NCI-H1417 (cell line): ENCODE data around the gene GP9.

Experiments
- DNase-seq, 3 experiments: peaks; one replicate each; lab custom pipeline; 2025; lab: John Stamatoyannopoulos, UW

GP9 gene

DNA sequence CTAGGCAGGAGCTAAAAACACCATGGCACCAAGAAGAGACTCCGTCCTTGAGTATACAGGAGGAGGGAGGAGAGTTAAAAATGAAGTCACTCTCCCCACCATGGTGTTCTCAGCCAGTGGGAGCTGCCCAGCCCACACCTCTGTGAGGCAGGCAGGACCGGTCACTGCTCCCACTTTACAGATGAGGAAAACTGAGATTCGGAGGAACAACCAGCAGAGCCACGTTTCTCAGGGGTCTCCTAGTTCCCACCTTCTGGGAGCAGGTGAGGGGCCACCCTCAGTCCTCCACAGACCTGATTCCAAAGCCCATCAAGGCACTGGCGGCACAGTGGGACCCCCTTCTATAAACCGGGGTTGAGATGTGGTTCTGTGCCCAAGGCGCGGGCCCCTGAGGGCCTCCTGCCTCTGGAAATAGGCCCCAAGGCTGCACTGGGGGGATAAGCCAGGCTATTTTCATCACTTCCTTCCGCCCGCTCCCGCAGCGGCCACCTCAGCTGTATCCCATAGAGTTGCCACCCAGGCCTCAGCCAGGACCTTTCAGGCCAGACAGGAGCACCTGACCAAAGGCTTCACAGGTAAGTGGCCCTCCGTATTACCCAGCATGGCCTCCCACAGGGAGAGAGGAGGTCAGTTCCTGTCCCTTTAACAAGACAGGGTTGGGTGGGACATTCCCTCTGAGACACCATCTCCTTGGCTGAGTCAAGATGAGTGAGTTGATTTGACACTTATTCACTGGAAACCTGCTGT lies at the start of gene GP9:
Gene GP9, plus strand, starts transcription at position 504 of the 747 bp plus-strand sequence. CDS start 961 bp downstream, outside the sequence.
- no peak for DNase-seq

DNA sequence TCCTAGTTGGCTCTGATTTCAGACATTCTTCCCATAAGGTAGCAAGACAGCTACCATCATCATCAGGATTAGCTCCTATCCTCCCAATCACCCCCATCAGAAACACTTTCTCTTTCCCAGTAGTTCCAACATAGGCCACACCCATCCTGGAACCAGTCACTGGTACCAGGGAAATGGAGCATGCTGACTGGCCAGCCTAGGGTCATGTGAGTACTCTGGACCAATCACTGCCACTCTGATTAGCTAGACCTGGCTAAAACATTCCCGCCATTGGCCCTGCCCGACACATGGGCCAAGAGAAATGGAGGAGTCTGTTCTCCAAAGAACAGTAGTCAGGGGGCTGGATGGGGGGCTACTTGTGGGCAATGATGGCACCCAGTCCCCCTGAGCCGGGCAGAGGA lies 47.1 kb upstream of the GP9 start:
- no peak for DNase-seq

DNA sequence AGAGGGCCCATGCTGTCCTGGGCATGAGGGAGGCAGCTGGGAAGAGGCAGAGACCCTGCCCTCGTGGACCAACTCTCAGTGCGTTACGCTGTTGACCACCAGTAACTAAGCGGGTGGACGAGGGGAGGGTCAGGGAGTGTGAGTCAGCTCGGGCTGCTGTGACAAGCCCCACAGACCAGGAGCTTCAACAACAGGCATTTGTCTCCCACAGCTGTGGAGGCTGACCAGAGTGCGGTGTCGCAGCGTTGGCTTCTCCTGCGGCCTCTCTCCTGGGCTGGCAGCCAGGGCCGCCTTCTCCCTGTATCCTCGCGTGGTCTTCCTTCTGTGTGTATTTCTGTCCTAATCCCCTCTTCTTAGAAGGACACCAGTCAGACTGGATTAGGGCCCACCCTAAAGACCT lies 46.4 kb upstream of the GP9 start:
- no peak for DNase-seq

DNA sequence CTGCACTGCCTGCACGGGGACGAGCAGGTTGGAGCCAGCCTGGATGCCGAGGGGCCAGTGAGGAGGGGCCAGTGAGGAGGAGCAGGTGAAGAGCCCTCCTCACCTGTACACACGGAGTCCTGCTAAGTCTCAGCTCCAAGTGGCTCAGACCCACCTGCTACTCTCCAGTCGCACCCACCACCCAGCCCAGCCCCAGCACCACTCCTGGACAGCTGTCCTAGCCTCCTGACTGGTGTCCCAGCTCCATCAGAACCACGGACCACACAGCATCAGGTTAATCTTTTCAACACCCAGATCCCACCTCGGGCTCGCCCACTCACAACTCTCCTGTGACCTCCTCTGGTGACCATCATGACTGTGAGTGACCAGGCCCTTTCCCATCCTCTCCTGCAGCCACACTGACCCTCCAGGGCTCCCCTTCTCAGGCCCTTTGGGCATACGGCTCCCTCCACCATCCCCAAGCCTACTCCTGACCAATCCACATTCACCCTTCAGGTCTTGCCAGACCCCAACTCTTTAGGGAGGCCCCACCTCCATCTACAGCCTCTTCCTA lies 45.7 kb upstream of the GP9 start:
- DNase-seq: no peak

DNA sequence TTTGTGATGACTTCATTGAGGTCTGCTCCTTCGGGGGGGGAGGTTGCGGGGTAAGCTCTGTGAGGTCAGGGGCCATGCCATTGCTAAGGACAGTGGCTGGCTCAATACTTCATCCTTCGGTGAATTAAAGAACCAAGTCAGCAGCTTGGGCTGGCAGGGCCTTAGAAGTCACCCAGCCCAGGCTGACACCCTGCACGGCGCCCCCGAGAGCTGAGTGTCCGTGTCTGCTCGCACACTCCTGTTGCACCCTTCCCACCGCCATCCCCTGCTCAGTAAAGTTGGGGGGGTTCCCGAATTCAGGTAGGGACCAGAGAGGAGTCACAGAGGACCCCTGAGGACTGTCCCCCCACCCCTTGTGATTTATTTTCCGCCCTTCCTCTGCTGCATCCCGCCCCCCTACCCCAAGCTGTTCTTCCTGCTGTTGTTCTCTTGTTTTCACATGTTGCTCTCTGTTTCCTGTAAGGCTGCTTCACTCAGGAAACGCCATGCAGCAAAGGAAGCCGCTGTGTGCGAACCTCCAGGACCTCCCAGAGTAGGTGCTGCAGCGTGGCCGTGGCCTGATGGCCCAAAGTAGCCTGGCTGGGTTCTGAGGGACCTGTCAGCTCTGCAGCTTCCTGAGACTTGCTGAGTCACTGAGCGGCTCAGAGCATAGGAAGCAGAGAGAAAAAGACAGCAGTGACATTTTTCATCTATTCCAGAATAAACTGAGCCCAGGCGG lies 45.0 kb upstream of the GP9 start:
- DNase-seq: no peak

DNA sequence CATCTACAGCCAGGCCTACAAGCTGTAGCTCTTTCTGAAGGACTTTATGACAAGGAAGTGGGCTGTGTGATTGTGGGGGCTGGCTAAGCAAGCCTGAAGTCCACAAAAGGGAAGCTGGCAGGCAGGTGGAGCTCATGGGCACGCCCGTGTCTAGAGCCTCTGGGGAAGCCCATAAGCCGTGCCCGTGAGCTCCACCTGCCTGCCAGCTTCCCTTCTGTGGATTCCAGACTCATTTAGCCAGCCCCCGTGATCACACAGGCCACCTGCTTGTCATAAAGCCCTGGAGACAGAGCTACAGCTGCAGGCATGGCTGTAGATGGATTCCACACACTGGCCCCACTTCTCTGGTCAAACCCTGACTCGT lies 44.2 kb upstream of the GP9 start:
- DNase-seq: peak; percentile 78 to 91 (median 81)

DNA sequence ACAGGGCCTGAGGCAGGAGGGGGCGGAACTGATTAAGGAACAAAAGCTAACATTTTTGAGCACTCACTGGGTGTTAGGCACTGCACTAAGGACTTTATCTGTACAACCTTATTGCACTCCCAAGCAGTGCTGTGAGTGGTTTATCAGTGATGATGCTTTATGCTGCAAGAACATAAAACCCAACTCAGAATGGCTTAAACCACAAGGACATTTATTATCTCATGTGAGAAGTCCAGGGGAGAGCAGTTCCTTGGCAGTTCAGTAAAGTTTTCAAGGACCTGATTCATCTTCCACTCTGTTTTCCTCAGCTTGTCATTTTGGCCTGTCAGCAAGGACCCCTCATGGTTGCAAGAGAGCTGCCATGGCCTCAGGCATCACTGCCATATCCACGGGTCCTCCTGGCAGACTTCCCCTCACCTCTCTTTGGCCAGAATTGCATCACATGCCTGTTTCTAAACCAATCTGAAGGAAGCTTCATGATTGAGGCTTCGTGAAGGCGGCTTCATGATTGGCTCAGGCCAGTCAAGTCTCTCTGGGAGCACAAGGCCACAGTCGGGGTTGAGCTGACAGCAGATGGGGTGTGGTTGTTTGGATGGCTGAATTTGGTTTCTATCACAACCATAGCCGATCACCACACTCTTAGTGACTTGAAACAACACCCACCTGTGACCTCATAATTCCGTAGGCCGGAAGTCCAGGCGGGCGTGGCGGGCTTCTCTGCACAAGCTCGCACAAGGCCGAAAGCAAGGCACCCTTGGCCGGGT lies 43.7 kb upstream of the GP9 start:
- no peak for DNase-seq

DNA sequence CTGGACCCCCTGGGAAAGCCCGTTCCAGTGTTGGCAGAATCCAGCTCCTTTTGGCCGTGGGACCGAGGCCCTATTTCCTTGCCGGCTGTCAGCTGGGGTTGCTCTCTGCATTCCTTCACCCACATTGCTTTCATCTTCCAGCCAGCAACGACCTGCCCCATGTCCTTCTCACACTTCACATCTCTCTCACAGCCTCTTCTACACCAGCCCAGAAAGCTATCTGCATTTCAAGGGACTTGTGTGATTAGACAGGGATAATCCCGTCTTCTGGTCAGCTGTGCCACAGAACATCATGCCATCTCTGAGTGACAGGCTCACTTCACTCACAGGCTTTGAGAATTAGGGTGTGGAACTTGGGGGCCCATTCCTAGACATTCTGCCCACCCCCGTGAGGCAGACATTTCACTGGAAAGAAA lies 43.1 kb upstream of the GP9 start:
- no peak for DNase-seq

DNA sequence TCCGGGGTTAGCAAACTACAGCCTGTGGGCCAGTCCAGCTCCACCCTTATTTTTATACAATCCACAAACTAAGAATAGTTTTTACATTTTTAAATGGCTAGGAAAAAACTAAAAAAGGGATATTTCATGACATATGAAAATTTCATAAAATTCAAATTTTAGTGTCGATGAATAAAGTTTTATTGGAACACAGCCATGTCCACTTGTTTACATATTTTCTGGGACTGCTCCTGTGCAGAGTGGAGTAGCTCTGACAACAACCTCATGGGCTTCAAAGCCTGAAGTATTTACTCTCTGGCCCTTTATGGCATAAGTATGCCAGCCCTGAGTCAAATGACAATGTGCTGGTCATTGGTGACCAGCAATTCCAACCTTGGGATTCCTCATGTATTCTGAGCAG lies 42.3 kb upstream of the GP9 start:
- no peak for DNase-seq

DNA sequence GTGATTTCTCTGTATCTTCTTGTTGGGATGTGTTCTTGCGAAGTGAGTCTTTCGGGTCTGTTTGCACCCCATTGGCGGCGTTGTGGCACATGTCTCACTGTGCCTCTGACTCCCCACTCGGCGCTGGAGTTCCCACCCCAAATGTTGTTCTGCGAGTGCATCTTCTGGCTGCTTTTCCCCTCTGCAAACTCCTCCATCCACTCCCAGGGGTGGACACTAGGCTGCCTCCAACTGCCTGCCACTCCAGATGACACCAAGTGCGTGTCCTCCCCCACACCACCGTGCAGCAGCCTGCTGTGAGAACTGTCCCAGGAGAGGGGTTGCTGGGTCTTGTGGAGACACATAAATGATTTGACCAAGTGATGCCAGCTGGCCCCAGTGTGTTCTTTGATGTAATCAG lies 41.8 kb upstream of the GP9 start:
- no peak for DNase-seq

DNA sequence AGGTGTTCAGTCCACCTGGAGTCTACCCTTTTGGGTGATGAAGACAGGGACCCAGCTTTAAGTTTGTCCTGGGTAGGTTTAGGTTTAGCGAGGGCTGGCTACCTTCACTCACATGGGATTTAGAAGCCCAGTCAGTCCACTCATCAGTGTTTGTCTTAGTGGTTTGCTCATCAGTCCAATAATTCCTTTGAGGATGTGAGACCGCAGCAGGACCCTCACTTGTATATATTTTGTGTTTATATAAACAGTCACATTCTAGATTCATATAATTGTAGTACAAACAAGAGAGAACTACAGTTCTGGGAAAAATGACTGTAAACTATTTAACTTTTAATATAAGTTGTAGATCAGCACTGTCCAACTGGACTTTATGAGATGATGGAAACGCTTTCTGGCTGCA lies 41.3 kb upstream of the GP9 start:
- no peak for DNase-seq

DNA sequence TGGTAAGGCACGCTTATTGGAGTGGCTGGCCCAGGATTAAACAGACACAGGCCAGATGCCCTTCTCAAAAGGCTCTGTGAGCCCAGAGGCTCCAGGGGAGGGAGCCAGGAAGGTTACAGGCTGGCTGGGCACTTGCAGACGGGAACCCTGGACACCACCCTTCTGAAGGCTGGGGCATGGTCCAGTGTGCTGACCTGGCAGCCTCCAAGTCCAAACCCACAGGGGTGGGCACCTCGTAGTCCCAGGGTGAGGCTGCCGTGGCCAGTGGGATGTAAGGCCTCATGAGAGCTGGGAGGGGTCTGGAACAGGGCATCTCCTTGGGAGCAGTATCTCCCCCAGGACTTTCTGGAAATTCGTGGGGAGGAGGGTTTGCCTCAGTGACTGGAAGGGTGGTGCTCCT lies 39.9 kb upstream of the GP9 start:
- DNase-seq: no peak

DNA sequence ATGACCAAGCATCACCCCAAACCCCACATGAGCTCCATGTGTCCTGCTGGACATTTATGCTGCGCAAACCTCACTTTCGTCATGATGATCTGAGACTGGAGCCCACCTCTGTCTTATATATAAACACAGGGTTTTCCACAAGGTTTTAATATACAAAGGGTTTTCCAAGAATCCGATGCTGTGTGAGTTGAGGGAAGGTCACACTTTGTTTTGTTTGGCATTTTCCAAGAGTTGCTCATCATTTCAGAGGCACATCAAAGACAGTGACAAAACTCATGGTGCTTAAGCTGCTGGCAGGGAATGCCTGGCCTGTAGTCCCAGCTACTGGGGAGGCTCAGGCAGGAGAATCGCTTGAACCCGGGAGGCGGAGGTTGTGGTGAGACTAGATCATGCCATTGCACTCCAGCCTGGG lies 39.4 kb upstream of the GP9 start:
- DNase-seq: no peak

DNA sequence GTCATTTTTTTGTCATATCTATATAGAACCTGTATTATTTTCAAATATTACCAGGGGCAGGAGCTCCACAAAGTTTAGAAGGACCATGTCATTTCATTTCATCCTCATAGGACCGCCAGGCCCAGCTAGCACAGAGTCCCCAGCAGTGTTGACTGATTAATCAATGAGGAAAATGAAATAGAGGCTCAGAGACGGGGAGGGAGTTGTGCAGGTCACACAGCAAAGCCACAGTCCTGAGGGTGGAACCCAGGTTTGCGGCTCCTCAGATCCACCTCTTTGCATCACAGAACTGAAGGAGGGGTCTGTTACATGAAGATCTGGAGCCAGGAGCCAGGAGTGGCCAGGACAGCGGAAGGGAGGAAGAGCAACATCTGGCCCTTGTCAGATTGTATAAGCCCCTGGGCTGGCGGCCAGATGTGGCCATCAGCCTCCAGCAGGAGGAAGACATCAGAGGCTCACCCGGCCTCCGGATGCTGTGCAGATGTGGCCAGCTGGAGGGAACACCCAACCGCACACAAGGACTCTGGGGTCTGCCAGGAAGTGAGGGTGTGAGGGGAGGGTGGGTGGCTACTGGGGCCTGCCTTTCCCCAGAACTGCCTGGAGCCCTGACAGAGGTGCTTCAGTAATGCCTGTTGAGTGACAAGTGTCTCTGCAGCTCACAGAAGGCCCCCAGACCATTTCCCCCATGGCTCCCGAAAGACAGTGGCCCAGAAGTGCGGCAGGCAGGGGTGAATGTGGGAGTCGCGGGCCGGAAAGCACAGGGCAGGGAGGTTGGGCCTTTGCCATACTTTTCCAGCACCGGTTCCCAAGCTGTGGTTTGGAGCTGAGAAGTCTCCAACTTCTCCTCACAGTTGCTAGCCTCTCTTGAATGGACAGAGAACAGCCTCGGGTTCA lies 38.2 kb upstream of the GP9 start:
- no peak for DNase-seq

DNA sequence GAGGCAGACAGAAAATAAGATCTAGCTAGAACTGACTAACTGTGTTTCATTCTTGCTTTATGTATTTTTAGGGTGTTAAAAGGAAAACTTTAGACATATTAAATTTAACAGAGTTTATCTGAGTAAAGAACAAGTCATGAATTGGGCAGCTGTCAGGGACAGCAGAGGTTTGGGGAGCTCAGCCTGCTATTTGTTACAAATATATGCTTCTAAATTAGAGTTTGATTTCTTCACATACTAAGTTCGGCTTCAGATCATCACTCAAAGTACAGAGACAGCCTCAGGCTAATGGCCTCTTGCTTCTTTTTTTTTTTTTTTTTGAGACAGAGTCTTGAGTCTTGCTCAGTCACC lies 37.6 kb upstream of the GP9 start:
- no peak for DNase-seq

DNA sequence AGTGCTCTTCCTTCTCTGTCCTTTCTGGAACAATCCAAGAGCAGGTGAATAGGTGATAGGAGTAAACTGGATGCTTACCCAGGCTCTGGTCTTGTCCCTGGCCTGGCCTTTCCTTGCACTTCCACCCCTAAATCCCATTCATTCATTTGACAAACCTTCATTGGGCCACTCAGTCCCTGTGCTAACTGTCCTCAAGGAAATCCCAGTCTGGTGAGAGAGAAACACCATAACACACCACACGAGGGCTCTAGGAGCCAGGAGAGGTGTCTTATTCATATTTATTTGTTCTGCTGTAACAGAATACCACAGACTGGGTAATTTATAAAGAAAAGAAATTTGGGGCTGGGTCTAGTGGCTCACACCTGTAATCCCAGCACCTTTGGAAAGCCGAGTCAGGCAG lies 36.7 kb upstream of the GP9 start:
- no peak for DNase-seq

DNA sequence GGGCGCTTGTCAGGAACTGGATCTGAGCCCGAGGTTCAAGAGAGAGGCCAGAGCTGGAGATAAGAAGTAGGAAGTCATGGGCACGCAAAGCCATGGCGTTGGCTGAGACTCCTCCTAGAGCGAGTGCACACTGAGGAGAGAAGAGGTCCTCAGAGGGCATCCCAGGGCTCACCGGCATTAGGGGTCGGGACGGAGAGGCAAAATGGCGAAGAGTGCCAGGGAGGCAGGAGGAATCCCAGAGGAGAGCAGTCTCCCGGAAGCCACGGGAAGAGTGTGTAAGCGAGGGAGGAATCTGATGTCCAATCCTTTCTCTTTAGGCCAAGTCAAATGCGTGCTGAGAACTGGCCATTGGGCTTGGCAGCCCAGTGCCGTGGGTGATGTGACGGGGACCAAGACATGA lies 35.5 kb upstream of the GP9 start:
- DNase-seq: no peak

DNA sequence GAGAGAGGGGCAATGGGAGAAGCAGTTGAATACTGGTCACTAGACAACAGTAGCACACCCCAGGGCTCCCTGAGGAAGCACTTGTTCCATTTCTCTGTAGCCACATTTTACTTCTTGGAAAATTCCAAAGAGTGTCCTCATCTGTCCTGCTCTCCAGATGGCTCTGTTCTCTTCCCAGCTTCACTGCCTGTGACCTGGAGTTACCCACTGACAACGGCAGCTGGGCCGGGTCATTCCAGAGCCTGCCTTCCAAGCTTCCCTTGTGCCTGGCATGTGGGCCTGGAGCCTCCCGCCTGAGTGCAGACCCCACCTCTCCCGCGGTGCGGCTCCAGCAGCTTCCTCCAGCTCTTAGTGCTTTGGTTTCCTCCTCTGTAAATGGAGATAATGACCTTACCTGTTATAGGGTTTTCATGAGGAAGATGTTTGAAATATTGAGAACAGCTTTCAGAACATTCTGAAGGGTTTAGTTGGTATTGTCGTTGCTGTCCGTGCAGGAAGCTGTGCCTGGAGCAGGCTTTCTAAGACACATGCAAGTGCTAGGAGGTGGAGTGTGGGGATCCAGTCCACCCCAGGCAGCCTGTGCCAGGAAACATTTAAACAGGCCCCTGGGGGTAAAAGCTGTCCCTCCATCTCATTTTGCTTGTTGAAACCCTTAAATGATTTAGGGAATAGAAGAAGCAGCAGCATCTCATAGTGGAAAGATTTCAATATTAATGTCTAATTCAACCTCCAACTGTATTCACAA lies 34.7 kb upstream of the GP9 start:
- DNase-seq: peak in 1 of 3 experiments; percentile 55

DNA sequence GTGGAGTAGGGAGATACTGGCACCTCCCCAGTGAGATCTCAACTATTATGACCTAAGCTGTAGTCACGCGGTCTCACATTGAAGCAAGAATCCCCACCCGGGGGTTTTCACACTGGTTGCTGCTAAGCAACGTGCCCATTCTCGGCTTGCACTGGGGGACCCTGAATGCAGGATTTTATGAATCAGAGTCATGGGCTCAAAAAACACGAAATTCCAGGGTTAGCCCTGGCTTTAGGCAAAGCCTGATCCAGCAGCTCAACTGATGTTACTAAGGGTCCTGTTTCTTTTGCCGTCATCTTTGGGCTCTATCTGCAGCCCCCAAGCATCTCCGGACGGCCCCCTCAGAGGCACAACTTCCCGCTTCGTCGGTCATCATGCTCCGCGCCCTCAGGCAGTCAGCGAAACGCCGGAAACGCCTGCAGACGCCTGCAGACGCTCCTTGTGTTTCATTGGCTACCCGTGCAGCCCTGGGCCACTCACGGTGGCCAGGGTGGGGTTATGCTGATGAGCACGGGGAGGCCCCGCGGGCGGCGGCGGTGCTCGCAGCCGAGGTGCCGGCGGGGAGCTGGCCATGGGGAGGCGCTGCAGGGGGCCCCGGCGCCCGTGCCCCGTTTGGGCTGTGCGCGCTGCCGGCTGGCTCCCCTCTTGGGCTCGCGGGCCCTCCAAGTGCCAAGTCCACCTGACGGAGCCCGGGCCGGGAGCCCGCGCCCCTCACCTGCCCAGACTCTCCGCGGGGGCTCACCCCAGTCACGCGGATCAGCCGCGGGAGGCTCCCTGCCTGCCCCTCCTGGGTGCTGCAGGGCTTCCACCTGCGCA lies 33.6 kb upstream of the GP9 start:
- DNase-seq: peak; percentile 89 to 99 (median 98)

DNA sequence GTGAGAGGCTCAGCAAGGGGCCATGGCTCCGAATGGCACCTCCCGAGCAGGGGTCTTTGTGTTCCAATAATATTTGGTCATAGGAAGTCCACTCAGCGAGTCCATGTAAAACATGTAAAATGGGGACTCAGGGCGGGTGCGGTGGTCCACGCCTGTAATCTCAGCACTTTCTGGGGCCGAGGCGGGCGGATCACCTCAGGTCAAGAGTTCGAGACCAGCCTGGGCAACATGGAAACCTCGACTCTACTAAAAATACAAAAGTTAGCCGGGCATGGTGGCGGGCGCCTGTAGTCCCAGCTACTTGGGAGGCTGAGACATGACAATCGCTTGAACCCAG lies 33.1 kb upstream of the GP9 start:
- DNase-seq: no peak
